A673 (cell line): ENCODE data around the gene ZNF213.

Source experiments
- EZH2 ChIP-seq: fragments of 200-600 bp; sonication (generic); IDR thresholded peaks from 2 replicates; pipeline ENCODE4 v1.6.1; 2017; ENCODE audit warnings: borderline replicate concordance, low read depth, mild to moderate bottlenecking, mixed read lengths, antibody characterized with exemption, low read length; ENCODE audit not compliant: poor library complexity, severe bottlenecking
- TF ChIP-seq, protein P1 (sequence below): fragments of 300-800, 200-600 bp; sonication (generic); conservative IDR thresholded peaks from 2 replicates; pipeline ENCODE4 v1.5.1; 2017; ENCODE audit warnings: low read depth, mild to moderate bottlenecking, antibody characterized with exemption, low read length, moderate library complexity, mixed read lengths

DNA sequence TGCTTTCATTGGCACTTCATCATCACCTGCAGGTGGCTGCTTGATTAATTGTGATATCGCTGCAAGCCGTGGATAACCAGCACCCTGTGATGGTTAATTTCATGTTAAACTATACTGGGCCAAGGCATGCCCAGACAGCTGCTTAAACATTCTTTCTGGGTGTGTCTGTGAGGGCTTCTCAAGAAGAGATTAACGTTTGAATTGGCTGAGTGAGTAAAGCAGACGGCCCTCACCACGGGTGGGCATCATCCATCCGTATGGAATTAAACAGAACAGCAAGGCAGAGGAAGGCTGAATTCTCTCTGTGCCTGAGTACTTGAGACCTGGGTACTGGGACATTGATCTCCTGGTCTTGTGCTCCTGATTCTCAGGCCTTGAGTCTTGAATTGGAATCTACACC, 7.1 kb upstream of the ZNF213 start:
- TF ChIP-seq, protein P1, sequence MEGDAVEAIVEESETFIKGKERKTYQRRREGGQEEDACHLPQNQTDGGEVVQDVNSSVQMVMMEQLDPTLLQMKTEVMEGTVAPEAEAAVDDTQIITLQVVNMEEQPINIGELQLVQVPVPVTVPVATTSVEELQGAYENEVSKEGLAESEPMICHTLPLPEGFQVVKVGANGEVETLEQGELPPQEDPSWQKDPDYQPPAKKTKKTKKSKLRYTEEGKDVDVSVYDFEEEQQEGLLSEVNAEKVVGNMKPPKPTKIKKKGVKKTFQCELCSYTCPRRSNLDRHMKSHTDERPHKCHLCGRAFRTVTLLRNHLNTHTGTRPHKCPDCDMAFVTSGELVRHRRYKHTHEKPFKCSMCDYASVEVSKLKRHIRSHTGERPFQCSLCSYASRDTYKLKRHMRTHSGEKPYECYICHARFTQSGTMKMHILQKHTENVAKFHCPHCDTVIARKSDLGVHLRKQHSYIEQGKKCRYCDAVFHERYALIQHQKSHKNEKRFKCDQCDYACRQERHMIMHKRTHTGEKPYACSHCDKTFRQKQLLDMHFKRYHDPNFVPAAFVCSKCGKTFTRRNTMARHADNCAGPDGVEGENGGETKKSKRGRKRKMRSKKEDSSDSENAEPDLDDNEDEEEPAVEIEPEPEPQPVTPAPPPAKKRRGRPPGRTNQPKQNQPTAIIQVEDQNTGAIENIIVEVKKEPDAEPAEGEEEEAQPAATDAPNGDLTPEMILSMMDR, result no peak
- TF ChIP-seq EZH2, result no peak
